Stimulated activated CD8-positive, alpha-beta memory T cell treated with anti-CD3 and anti-CD28 coated beads, Interleukin-15, amount 100 ng/mL, for 48 hours (primary cell): ENCODE data around the gene SNAP25.
A peak's percentile ranks its signal among the peaks of the same experiment; 100 is the strongest.

Experiments
- DNase-seq, 2 donors: peaks; one replicate each; pipeline ENCODE4 v3.0.0-alpha.2; 2020; ENCODE audit warnings: low read depth in 2 of 2

SNAP25 gene

DNA sequence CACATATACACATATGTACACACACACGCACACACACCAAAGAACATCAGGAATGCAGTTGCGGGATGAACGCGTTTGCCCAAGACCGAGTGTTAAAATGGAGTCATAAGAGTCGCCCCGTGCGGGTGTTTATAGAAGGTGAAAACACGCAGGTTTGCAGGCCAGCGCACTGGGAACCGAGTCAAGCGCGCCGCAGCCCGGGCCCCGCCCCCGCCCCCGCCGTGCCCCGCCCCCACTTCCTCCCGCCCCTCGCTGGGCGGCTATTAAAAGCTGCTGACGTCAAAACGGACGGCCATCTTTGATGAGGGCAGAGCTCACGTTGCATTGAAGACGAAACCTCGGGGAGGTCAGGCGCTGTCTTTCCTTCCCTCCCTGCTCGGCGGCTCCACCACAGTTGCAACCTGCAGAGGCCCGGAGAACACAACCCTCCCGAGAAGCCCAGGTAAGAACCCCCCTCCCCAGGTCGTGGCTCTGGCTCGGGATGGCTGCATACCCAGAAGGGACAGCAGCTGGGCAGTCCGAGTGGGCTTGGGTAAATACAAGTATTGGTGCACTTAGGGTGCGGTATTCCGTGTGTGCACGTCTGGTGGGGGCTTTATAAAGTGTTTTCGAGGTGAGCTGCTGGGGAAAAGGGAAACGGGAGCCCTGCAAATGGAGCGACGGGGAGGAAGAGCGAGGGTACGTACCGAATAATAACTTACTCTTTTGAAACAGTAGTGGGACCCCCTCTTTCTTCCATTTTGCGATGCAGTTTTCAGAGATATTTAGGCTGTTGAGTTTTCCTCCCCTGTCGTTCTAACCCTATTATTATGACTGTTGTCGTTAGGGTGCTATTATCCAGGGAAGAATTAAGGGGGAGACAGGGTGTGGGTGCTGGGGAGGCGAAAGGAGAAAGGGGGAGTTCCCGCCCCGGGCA, at the start of gene SNAP25:
Gene SNAP25, plus strand, starts transcription at position 295 of the 916 bp plus-strand sequence. CDS start 56,662 bp downstream, outside the sequence.
- DNase-seq, result peak; percentile 4 to 19

DNA sequence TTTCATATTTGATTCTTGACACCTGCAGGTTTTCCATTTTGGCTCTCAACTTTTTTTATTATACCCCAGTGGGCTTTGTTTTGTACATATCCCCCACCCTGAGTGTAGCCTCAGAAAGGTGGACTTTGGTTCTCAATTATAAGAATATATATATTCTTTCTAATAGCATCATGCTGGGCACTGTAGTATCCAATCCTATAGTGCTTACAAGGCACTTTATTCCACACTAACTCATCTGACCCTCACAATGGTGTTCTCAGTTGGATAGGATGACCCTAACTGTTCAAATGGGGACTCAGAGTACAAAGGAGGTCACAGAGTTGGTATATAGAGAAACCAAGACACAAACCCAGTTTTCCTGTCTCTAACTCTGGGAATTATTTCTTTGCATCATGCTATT, 48.9 kb upstream of the SNAP25 start:
- DNase-seq, result no peak

DNA sequence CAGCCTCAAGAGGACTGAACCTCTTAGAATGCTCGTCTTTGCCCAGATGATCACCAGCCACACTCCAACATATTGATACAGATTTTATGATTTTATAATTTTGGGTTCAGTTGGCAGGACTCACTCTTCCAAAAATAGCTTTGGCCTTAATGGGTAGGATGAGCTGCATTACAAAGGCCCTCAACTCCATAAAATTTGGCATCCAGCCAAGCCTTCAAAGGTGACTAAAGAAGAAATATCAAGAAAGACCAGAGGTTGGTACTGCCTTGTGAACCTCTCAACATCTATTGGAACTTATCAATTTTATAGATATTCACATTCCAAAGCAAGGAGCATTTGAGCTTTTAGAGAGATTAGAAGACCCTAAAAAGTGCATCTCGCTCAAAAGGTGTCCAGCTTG, 48.4 kb upstream of the SNAP25 start:
- no peak for DNase-seq

DNA sequence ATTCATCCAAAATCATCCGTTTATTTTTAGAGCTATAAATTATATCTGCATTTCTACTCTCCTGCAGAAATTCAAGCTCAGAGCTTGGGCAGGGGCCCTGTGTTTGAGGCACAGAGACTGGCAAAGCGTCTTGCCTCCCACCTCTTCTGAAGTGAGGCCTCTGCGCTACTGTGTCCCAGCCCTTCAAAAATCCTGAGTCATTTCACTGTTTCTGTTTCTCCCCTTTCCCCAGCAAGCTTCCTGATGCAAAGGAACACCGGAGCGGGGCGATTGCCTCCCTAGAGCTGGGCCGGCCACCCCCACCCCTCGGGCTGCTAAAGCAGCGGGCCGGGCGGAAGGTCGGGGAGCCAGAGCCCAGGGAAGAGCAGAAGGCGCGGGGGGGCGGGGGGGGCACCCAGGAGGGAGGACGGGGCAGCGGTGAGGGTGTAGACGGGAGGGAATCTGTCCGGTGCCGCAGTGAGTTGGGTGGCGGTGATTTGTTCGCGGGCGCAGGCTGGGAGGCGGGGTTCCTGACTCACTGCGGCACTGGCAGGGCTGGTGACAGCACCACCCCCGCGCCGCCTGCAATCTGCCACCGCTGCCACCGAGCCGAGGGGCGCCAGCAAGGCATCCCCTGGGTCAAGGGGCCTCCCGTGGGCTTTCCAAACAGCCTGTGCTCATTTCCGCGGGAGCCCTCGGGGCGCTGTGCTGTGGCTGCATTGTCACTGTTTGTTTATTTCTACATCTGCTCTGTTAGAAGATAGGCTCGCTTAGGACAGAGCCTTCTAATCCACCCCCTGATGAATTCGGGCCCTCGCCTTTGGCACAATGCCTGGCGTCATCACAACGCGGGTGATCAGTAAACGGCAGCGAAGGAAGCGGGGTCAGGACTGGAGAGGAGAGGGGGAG, 46.5 kb upstream of the SNAP25 start:
- peak; percentile 22 to 35 for DNase-seq

DNA sequence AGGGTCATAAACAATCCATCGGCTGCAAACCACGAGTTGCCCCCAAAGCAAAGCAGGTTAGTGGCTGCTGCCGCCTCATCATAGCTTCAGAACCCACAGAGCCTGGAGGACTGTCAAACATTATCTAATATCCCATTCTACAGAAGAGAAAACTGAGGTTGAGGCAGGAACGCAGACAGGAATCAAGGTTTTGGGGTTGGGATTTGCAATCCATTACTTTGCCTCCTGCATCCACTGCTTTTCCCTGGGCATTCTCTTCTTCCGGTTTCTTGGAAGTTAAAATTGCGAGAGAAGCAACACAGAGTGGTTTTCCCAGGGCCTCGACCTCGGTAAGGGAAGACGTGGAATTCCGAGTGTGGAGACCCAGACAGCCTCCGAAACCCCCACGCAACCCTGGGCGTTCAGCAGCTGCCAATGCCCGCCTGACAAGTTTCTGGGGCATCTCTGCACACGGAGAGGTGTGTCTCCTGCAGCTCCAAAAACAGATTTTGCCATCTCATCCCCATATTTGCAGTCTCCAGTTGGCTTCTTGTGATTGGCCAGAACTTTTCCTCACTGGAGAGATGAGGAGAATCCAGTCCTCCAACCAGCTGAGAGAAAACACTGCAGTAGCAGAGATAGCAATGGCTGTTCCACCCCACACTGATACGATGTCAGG, 45.5 kb upstream of the SNAP25 start:
- no peak for DNase-seq

DNA sequence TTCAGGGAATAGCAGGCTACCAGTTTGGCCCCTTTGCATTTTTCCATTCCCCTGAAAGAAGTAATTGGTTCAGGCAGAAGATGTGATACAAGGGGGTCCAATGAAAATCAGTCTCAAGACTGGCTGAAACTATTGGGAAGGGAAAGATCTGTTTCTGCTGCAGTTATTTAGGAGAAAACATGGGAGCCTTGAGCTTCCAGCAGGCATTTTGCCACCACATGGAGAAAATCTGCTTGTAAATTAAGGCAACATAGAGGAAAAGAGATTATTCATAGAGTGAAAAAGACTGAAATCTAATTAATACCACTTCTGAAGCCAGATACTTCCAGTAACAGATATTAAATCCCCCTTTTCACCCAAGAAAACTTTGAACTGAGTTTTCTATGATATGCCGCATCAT, 44.2 kb upstream of the SNAP25 start:
- DNase-seq, result no peak

DNA sequence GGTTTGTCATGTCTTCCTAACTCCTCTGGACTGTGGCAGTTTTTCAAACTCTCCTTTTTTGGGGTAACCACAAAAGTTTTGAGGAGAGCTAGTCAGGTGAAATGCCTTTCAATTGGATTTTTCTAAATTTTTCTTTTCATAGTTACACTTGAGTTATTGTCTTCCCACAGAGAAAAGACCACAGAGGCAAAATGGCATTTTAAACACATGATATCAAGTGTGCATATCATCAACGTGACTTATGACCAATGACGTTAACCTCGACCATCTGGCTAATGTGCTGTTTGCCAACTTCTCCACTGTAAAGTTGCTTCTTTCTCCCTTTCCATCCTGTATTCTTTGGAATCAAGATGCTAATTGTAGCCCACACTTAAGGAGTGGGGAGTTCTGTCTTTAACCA, 41.3 kb upstream of the SNAP25 start:
- DNase-seq, result no peak

DNA sequence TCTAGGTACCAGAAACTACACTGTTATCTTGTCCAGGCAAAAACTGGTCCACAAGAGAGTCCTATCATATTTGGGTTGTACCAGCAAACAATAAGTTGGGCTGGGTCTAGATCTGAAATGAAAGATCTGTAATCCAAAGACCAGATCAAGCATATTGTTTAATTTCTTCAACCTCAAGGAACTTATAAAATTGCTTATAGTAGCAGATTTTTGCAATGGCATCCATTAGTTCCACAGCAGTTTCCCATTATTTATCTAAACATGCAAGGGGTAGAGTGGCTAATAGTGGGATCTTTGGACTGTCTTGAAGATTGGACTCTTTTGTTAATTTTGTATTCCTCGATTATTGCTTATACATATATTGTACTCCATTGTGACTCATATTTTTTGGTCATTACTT, 40.5 kb upstream of the SNAP25 start:
- DNase-seq, result no peak

DNA sequence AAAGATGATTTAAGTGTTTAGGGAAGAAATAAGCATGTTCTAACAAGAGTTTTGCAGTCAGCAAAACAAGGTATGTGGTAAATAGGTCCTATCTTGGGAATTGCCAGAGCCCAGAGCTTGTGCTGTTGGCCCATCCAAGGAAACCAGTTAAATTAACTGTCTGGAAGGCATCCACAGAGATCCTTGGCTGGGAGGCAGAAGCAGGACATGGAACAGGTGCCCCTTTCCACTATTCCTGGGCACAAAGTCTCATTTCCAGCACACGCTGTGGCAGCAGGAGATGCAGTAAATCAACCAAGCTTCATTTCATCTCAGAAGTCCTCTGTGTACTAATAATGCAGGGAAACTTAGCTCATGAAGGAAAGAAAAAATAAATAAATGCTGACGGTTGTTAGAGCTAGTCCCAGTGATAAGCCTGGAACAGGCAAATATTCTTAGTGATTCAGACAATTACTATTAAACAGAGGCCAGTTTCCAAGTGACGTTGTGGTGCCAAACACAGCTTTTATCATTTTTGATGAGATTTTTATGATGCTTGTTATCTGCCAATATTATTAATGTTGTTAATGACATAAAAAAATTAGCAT, 39.8 kb upstream of the SNAP25 start:
- DNase-seq, result no peak

DNA sequence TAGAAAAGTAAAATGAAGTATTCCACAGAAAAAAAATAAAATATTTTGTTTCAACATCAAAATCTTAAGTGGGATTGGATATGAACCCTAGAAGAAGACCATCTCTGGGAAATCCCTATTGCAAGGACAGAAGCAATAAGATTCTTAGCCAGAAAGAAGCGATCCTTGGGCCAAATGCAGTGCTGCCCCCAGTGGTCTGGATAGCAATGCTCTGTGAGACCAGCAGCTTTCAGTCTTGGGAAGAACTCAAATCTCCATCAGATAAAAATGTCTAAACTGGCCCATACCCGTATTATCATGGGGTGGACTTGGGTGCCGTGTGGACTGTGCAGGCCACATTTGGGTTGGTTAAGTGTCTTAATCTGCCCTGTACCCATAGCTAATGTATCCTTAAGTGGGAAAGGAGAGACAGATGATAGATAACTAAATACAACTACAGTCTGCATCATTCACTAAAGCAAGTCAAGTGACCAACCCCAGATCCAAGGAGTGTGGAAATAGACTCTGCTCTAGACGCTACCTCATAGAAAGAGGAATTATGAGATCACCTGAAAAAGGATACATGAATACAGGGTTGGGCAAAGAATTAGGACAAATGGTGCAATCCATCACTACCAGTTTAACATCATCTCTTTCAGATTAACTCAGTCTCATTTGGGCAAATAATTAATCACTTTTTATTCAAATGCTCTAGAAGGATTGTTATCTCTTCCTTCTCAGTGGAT, 38.9 kb upstream of the SNAP25 start:
- no peak for DNase-seq

DNA sequence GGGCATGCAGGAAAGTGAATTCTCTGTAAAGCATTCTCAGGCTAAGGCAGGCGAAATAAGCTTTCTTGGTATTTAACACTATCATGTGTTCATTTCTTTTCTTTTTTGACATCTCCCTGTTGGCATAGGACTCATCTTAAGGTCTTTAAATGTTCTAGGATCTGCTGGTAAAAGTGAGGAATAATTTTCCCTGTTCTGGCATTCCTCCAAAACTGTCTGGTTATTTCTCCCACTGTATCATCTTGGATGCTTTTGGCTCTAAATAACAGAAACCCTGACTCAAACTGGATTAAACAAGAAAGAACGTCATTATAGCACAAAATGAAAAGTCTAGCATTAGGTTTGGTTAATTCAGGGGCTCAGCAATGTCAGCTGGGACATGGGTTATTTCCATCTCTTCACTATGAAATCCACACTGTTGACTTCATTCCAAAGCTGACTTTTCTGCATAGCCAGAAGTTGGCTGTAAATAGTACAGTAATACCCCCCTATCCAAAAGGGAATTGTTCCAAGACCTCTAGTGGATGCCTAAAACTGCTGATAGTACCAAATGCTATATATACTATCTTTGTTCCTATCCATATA, 37.9 kb upstream of the SNAP25 start:
- DNase-seq, result no peak

DNA sequence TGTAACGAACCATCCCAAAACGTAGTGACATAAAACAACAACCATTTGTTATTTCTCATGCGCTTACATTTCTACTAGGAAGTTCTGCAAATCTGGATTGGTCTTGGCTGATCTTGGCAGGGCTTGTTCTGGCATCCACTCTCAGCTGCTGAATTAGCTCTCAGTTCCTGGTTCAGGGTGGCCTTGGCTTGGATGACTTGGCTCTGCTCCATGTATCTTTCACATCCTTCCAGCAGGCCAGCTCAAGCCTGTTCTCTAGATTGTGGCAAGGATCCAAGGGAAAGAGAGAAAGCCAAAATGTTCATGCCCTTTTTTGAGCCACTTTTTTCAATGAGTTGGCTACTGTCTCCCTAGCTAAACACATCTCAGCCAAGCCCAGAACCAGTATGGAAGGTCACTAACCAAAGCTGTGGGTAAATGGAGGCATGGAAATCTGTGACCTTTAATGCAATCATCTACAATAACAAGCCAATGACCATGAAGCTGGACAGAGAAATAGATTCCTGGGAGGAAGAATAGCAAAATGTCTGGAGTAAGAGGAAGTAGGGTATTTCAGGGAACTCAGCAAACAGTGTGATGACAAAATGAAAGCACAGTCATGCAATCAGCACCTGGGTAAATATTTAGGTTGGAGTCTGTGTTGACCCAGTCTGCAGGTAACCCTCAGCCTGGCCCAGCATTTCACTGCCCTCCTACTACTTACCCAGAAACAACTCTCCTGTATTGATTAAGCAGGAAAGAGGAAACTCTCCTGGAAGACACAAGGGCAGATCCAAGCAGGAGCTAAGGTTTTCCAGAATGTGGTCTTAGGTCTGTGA, 32.7 kb upstream of the SNAP25 start:
- DNase-seq, result no peak

DNA sequence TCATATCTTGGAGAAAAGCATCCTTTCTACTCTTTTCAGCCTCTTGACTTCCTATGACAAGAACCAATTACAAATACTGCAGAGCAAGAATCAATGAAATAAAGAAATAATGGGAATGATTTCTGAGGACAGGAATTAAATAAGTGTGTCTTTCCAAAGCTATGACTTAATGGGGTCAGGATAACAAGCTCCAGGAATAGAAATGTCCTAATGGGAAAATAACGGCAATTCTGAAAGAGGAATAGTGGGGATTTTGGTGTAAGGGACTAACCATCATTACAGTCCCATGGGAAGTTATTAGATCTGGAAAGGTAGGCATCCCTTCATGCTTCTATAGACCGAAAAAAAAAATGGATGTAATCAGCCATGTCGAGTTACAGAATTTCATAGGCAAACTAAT, 28.2 kb upstream of the SNAP25 start:
- DNase-seq, result no peak

DNA sequence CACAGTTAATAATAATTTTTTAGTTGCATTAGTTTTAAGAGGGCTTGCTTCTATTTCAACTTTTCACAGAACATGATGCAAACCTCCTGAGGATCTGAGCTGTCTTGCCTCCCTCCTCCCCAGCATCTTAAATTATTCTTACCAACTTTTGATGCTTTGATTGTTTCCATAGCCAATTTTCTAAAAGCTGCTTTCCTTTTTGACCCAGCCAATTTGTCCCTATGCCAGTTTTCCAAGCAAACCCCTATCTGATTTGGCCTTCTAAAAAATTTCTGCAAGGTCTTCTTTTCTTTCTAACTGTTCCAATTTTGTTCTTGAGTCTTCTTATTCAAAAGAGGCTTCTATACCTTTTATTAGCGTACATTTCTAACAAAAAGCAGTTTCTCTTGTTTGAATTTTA, 26.5 kb upstream of the SNAP25 start:
- DNase-seq, result no peak

DNA sequence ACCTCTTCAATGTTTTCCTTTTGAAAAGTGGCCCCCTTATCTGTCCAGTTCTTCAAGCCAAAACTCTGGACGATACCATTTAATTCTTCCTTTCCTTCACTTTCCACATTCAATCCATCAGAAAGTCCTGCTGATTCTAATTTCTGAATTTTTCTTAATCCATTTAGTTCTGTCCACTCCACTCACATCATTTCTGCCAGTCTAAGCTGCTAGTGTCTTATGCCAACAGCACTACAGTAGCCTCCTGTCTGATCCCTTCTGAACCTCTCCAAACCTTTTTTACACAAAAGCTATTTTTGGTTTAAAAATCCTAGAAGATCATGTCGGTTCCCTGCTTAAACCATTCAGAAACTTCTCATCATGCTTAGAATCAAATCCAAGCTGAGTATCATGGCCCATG, 24.5 kb upstream of the SNAP25 start:
- no peak for DNase-seq

DNA sequence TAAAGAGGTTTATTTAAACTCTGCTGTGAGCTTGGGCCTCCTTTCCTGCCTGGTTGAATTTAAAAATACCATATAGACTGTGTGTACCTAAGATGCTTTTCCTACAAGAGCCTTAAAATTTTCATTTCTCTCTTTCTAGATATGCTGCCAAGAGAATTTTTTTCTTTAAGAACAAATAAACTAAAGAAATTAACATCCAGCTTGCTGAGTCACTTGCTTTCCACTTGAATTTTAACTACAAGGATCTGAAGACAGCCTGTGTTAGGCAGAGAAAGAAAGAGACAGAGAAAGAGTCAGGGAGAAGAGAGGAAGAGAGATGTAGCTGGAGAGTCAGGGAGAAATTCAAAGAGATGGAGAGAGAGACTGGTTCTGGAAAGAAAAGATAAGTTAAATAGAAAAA, 18.3 kb upstream of the SNAP25 start:
- DNase-seq, result no peak

DNA sequence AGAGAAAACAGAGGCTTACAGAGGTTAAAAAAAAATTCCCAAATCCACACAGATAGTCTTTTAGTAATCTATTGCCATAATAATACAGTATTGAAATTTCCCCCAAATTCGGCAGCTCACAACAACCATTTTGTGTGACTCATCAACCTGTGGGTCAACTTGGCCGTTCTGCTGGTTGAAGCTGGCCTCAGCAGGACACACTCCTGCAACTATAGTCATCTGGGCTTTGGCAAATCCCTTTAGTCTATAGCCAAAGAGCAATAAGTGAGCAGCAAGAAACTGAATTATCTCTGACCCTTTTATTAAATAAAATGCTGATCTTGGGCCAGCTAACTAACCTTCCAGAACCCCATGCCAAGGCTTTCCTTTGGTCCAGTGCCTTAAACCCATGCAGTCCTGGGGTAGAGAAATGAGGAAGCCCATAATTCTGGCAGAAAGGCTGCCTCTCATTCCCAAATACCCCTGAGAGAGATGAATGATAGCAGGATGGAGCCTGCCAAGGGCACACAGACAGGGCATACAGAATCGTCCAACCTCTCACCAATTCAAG, 17.2 kb upstream of the SNAP25 start:
- DNase-seq, result no peak

DNA sequence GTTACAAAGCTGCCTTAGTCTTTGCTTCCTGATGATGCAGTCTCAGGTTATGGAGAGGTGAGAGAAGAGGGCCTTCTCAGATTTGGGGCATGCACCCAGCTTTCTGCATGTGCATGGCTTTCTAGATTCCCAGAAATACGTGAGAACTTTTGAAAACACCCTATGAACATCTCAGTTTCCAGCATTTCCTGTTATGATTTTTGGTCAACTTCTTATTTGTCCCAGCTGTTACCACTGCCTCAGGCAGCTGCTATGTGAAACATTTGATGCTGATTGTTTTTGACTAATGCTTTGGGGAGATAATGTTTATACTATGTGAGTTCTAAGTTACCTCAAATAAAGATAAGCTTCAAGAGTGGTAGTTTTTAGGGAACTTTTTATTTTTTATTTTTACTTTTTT, 9.5 kb upstream of the SNAP25 start:
- DNase-seq, result no peak

DNA sequence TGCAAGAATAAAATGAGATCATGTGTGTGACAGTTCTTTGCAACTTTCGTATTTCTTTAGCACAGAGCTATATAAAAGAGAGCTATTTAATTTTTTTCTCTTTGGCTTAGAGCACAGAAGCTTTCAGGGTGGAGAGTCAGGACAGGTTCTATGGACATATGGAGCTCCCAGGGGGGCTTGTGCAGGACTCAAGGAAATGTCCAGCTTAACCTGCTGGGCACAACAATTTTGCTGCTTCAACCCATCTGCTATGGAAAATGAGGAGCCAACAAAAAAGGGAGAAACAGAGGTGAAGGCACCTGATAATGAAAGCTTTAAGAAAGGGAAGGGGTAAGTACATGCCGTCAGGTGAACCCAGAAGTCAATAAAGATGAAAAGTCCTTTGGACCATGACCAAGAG, 5.1 kb upstream of the SNAP25 start:
- DNase-seq, result no peak
